WERI-Rb-1 (cell line): ENCODE measurements around the gene SAMHD1.

ENCODE experiments used
- DNase-seq: peaks from one replicate; pipeline ENCODE4 v3.0.0-alpha.2; 2020
- H3K27ac ChIP-seq: fragments of 250-450 bp; sonication (Bioruptor Pico); 2 replicates; pipeline ENCODE4 v1.5.1; 2020; ENCODE audit warnings: mild to moderate bottlenecking, moderate library complexity
- H3K27me3 ChIP-seq: fragments of 250-450 bp; sonication (Bioruptor Pico); 2 replicates; pipeline ENCODE4 v1.5.1; 2021; ENCODE audit warnings: mild to moderate bottlenecking, low read depth, moderate library complexity; ENCODE audit not compliant: insufficient read depth, severe bottlenecking
- H3K36me3 ChIP-seq: fragments of 250-450 bp; sonication (Bioruptor Pico); 2 replicates; pipeline ENCODE4 v1.5.1; 2020; ENCODE audit warnings: mild to moderate bottlenecking, moderate library complexity
- H3K4me3 ChIP-seq: 2 replicates; pipeline ENCODE4 v1.5.1; 2011; ENCODE audit warnings: low read depth, mild to moderate bottlenecking, control low read depth, low read length
- H3K9me3 ChIP-seq: fragments of 250-450 bp; sonication (Bioruptor Pico); 2 replicates; pipeline ENCODE4 v1.5.1; 2021; ENCODE audit warnings: mild to moderate bottlenecking, moderate library complexity; ENCODE audit not compliant: severe bottlenecking
- TF ChIP-seq, protein P1 (sequence below): IDR thresholded peaks from 2 replicates; pipeline ENCODE4 v1.5.1; 2011; ENCODE audit warnings: low read depth, mild to moderate bottlenecking, control low read depth, inconsistent platforms, low read length

SAMHD1 gene

DNA sequence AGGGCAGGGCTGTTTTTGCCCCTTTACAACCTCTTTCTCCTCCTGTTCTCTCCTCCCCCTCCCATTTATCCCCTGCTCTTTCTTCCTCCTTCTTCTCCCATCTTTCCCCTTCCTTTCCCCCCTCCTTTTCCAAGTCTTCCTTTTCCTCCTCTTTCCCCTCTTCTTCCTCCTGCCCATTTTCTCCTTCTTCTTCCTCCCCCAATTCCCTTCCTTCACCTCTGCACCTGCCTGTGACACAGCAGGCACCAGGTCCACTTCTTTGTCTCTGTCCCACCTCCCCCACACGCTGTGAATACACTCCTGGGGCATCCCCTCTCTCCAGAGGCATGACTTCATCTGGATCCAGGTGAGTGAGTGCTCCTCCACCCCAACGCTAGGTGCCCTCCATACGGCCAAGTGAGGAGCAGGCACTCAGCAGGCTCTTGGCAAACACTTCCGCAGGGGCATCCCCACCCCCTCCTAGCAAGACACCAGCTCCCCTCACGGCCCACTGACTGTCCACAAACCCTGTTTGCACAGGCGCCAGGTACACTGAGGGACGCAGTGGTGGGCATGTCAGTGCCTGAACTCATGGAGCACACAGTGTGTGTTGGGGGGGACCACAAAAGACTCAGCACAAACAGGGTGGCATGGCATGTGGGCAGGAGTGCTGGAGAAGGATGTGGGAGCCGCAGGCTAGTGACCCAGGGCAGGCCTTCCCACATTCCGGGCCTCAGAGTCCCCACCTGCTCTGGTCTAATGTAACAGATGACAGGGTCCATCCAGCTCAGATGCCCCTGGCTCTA, 86.2 kb downstream of the SAMHD1 start:
- H3K36me3 ChIP-seq: peaks cover 16% of the 10 kb centered on the region
- no peaks in the 10 kb centered on the region for H3K9me3 ChIP-seq
- DNase-seq: no peak
- TF ChIP-seq, protein P1, sequence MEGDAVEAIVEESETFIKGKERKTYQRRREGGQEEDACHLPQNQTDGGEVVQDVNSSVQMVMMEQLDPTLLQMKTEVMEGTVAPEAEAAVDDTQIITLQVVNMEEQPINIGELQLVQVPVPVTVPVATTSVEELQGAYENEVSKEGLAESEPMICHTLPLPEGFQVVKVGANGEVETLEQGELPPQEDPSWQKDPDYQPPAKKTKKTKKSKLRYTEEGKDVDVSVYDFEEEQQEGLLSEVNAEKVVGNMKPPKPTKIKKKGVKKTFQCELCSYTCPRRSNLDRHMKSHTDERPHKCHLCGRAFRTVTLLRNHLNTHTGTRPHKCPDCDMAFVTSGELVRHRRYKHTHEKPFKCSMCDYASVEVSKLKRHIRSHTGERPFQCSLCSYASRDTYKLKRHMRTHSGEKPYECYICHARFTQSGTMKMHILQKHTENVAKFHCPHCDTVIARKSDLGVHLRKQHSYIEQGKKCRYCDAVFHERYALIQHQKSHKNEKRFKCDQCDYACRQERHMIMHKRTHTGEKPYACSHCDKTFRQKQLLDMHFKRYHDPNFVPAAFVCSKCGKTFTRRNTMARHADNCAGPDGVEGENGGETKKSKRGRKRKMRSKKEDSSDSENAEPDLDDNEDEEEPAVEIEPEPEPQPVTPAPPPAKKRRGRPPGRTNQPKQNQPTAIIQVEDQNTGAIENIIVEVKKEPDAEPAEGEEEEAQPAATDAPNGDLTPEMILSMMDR: no peak
- H3K27me3 ChIP-seq: no peaks in the 10 kb centered on the region
- no peak overlapping the region for H3K4me3 ChIP-seq
- no peak overlapping the region for H3K27ac ChIP-seq

DNA sequence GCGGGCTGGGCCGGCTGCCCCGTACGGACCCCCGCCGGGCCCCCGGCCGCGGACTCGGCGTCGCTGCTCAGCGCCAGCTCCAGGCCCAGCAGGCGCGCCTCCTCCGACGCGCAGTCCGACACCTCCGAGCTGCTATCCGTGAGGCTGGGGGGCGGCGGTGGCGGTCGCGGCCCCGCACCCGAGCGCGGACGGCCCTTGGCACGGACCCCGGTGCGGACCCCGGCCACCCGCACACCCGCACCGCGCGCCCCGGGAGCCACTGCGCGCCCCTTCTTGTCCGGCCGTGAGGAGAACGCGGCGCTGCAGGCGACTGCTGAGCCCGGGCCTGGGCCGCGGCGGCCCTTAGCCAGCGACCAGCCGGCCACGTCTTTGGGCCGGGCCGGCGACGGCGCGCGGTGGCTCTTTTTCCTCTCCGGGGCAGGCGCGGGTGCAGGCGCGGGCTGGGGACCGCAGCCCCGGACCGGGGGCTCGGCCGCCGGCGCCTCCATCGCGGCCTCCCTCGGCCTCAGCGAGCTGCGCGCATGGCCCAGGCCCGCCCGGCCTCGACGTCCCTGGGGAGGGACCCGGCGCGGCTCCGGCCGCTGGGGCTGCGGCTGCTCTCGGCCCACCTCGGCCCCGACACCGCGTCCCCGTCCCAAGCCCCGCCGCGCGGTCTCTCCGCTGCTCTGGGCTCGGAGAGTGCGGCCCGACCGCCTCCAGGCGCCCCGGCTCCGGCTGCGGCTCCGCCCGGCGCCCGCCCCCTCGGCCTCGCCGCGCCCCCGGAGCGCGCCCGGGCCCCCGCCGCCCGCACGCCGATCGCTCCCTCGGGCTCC, 88.4 kb downstream of the SAMHD1 start:
- H3K4me3 ChIP-seq: peak overlapping the region; percentile 53
- H3K36me3 ChIP-seq: peaks cover 21% of the 10 kb centered on the region
- no peak for DNase-seq
- no peaks in the 10 kb centered on the region for H3K9me3 ChIP-seq
- TF ChIP-seq, protein P1: no peak
- peak overlapping the region; percentile 48 for H3K27ac ChIP-seq
- no peaks in the 10 kb centered on the region for H3K27me3 ChIP-seq

DNA sequence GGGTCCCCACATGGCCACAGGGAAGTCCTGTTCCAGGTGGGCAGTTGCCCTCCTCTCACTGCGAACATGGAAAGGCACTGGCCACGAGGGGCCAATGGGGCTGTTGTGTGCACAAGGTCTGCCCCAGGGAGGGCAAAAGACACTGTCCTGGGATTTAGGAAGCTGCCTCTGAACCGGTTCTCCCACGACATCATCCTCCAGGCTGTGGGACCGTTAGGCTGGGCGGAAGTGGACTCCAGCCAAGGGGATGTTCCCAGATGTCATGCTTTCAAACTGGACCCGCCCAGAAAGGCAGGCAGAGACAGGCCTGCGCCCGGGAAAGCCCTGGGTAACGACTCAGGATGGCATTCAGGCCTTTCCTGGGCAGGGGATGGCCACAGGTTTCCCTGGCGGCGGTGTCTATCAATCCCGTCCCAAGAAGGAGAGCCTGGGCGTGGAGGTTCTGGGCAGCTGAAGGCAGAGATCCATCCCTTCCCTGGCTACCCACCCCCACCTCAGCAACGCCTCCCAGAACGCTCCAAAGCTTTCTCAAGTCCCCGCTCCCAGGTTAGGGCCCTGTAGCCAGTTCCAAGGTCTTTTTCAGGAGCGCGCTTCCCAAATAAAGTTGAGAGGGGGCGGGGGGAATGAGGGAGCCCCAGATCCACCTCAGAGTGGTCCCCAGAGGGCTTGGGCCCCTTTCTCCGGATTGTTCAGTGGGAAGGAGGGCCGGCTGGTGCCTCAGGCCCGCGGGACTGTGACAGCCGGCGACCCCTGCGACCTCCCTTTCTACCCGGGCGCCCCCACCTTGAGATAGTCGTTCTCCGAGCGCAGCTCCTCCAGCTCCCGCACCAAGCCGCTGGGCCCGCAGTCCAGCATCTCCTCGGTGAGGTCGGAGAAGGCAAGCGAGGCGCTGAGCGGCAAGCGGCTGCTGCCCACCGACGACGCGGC, 89.4 kb downstream of the SAMHD1 start:
- peak overlapping the region; percentile 53 for H3K4me3 ChIP-seq
- TF ChIP-seq, protein P1: no peak
- peaks cover 26% of the 10 kb centered on the region for H3K36me3 ChIP-seq
- H3K9me3 ChIP-seq: no peaks in the 10 kb centered on the region
- no peaks in the 10 kb centered on the region for H3K27me3 ChIP-seq
- DNase-seq: peak; percentile 66
- H3K27ac ChIP-seq: peak overlapping the region; percentile 48

DNA sequence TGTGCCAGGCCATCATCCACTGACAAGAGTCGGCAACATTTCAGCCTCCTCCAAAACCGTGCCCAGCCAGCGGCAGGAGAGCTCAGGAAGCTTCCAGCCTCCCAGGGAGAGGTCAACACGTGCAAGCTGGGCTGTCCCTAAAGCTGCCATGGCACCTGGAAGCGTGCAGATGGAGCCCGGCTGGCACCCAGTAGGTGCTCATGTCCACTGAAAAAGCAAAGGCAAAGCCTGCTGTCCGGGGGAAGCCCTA, 90.0 kb downstream of the SAMHD1 start:
- H3K36me3 ChIP-seq: peaks cover 26% of the 10 kb centered on the region
- no peaks in the 10 kb centered on the region for H3K9me3 ChIP-seq
- peak overlapping the region; percentile 53; the same call in 1 of the 2 replicates for H3K4me3 ChIP-seq
- peak overlapping the region; percentile 48 for H3K27ac ChIP-seq
- TF ChIP-seq, protein P1: no peak
- DNase-seq: no peak
- H3K27me3 ChIP-seq: no peaks in the 10 kb centered on the region

DNA sequence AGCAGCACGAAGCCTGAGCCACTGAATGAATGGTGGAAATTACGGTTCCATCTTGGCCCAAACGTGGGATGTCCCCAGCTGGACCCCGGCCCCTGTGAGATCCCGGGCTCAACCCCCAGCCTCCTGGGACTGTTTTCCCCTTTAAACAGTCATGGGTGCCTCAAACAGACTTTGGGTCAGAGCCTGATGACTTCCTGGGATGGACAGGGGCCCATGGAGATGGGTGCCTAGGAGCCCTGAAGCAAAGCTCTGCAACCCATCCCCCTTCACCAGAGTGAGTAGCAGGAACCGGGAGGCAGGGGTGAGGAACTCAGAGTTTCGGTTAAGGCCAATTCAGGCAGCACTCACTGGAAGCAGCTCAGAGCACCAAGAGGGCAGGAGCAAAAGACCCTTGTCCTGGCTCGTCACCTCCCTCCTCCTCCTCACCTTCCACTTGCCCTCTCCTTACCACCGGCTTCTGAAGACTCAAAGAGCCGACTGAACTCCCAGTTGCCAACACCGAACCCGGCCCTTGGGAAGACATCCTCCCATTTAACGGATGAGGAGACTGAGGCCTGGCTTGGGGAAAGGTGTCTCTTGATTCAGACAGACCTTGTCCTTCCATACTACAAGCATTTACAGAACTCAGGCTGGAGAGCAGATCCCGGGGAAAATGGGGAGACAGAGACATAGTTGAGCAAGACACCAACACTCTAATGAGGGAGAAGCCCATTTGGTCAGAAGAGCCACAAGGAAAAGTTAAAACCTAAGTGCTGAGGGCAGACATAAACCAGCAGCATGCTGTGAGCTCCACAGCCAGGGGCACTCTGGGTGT, 90.5 kb downstream of the SAMHD1 start:
- Histone ChIP-seq H3K9me3 (no peaks in the 10 kb centered on the region), H3K4me3 (no peak overlapping the region), H3K36me3 (peaks cover 26% of the 10 kb centered on the region), H3K27ac (no peak overlapping the region; the same call in 1 of the 2 replicates), H3K27me3 (no peaks in the 10 kb centered on the region)
- TF ChIP-seq, protein P1: no peak
- DNase-seq: no peak
